Ishikawa (cell line): ENCODE measurements around the gene MGMT.

ENCODE experiments used
- CEBPB ChIP-seq: IDR thresholded peaks from 2 replicates; pipeline ENCODE4 v1.6.1; 2012
- EGR1 ChIP-seq: IDR thresholded peaks from 2 replicates; pipeline ENCODE4 v1.6.1; 2012
- EP300 ChIP-seq: IDR thresholded peaks from 2 replicates; pipeline ENCODE4 v1.6.1; 2012; ENCODE audit warnings: borderline replicate concordance
- MAX ChIP-seq: IDR thresholded peaks from 2 replicates; pipeline ENCODE4 v1.6.1; 2012
- TAF1 ChIP-seq: IDR thresholded peaks from 2 replicates; pipeline ENCODE4 v1.6.1; 2012; ENCODE audit warnings: low read depth, mild to moderate bottlenecking
- TCF12 ChIP-seq: IDR thresholded peaks from 2 replicates; pipeline ENCODE4 v1.6.1; 2012; ENCODE audit warnings: low read depth
- TEAD4 ChIP-seq: IDR thresholded peaks from 2 replicates; pipeline ENCODE4 v1.6.1; 2012
- YY1 ChIP-seq: IDR thresholded peaks from 2 replicates; pipeline ENCODE4 v1.6.1; 2012; ENCODE audit warnings: low read depth

GRCh38 chr10:129467359-129468064 lies 471 bp downstream of the MGMT start:
- TF ChIP-seq TEAD4 (no peak), EGR1 (no peak; the same call in 1 of the 2 replicates), TAF1 (no peak), YY1 (no peak), CEBPB (no peak), EP300 (no peak), MAX (no peak), TCF12 (no peak)
